Gastrocnemius medialis (tissue), 4 donors: ENCODE measurements around the gene ARV1. TPM values are rescaled to one million over a fixed set of nuclear protein-coding genes. Genes with fewer than 3 reads are reported as not detected.

ENCODE experiments used
- ATAC-seq, 2 donors: fragments of 150-250 bp; one replicate each; pipeline ENCODE4 v1.9.1; 2016
- DNase-seq, 2 donors: peaks; one replicate each; pipeline ENCODE4 v3.0.0-alpha.2; 2019
- H3K27ac ChIP-seq, 4 donors: fragments of 200-600 bp; sonication (generic); 1 replicate in 1 of 4; 2 replicates in 3 of 4; pipeline ENCODE4 v1.5.1; 2016 to 2018; ENCODE audit warnings: mild to moderate bottlenecking in 2 of 4, moderate library complexity in 1 of 4
- H3K27me3 ChIP-seq, 3 donors: fragments of 200-600 bp; sonication (generic) in 2 of 3; 1 replicate in 1 of 3; 2 replicates in 2 of 3; pipeline versions ENCODE4 v1.5.1 to v1.6.0; 2016 to 2019; ENCODE audit warnings: mild to moderate bottlenecking in 1 of 3, moderate library complexity in 1 of 3
- H3K36me3 ChIP-seq, 2 donors: fragments of 200-600 bp; sonication (generic) in 1 of 2; one replicate each; pipeline ENCODE4 v1.5.1; 2017 to 2018
- H3K4me1 ChIP-seq, 2 donors: fragments of 200-600 bp; sonication (generic) in 1 of 2; one replicate each; pipeline ENCODE4 v1.5.1; 2016 to 2017; ENCODE audit warnings: mild to moderate bottlenecking in 2 of 2
- H3K4me3 ChIP-seq, 4 donors: fragments of 200-600 bp; sonication (generic) in 3 of 4; 1 replicate in 1 of 4; 2 replicates in 3 of 4; pipeline ENCODE4 v1.5.1; 2016 to 2019; ENCODE audit warnings: mild to moderate bottlenecking in 2 of 4
- H3K9me3 ChIP-seq, 3 donors: fragments of 200-600 bp; sonication (generic) in 2 of 3; 1 replicate in 1 of 3; 2 replicates in 2 of 3; pipeline ENCODE4 v1.5.1; 2016 to 2019
- POLR2A ChIP-seq, 2 donors: fragments of 450-650 bp; IDR thresholded peaks; one replicate each; pipeline ENCODE4 v1.6.1; 2017; ENCODE audit warnings: antibody characterized with exemption in 2 of 2, mild to moderate bottlenecking in 2 of 2, moderate library complexity in 2 of 2
- in situ Hi-C, 4 donors: fragments of 200-750 bp; cut with MboI; loops; one replicate each; pipeline versions ENCODE4 v1.15.0 to v1.8.0; 2017; ENCODE audit warnings: low sequenced_read_pairs in 4 of 4
- intact Hi-C: fragments of 100-400 bp; cut with DNase I; formaldehyde crosslinking; loops from one replicate; pipeline ENCODE4 v1.15.1; 2023; ENCODE audit warnings: low total_unique reads
- total RNA-seq, 4 donors: library from RNA; depleted of rRNA; stranded (reverse); fragments of >200 nt; gene quantifications; one replicate each; pipeline versions ENCODE4 v1.1.0 to v1.2.3, GENCODE V29; 2016
- TF ChIP-seq, protein P1 (sequence below), 5 experiments: fragments of 450-650 bp in 3 of 5; fragments of 200-600 bp in 2 of 5; sonication (generic) in 2 of 5; IDR thresholded peaks in 4 of 5; conservative IDR thresholded peaks in 1 of 5; 1 replicate in 4 of 5; 2 replicates in 1 of 5; pipeline ENCODE4 v1.5.1; 2016 to 2019; ENCODE audit warnings: antibody characterized with exemption in 5 of 5, mild to moderate bottlenecking in 3 of 5, moderate library complexity in 3 of 5

The ARV1 gene
- total RNA-seq, 4 donors from 2014 or later = 7.9 to 21.3 (median 10.5) TPM

DNA sequence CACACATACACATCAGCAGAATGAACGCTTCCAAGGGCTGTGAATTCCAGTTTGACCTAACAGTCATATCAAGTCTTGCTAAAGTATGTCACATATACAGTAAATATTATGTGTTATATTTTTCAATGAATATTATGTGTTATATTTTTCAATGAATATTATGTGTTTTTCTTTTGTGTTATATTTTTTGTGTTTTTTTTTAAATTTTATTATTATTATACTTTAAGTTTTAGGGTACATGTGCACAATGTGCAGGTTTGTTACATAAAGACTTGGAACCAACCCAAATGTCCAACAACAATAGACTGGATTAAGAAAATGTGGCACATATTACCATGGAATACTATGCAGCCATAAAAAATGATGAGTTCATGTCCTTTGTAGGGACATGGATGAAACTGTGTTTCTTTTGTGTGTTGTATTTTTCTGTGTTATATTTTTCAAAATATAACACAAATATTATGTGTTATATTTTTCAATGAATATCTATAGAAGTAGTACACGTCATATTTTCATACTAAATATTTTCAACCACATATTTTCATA lies 35.8 kb upstream of the ARV1 start:
- DNase-seq = no peak
- TF ChIP-seq, protein P1, sequence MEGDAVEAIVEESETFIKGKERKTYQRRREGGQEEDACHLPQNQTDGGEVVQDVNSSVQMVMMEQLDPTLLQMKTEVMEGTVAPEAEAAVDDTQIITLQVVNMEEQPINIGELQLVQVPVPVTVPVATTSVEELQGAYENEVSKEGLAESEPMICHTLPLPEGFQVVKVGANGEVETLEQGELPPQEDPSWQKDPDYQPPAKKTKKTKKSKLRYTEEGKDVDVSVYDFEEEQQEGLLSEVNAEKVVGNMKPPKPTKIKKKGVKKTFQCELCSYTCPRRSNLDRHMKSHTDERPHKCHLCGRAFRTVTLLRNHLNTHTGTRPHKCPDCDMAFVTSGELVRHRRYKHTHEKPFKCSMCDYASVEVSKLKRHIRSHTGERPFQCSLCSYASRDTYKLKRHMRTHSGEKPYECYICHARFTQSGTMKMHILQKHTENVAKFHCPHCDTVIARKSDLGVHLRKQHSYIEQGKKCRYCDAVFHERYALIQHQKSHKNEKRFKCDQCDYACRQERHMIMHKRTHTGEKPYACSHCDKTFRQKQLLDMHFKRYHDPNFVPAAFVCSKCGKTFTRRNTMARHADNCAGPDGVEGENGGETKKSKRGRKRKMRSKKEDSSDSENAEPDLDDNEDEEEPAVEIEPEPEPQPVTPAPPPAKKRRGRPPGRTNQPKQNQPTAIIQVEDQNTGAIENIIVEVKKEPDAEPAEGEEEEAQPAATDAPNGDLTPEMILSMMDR (IDR thresholded peaks at IDR 0.05 in 4 of 5, conservative IDR thresholded peaks at IDR 0.05 in 1 of 5) = no peak
- TF ChIP-seq POLR2A (IDR thresholded peaks at IDR 0.05) = no peak
- ATAC-seq = no peak
- Histone ChIP-seq H3K27ac (no peak overlapping the region), H3K4me1 (peaks cover 0 to 14% of the 10 kb centered on the region in 2 donors), H3K36me3 (peaks cover 0 to 6% of the 10 kb centered on the region in 2 donors), H3K9me3 (no peaks in the 10 kb centered on the region), H3K27me3 (no peaks in the 10 kb centered on the region), H3K4me3 (no peak overlapping the region)
- in situ Hi-C loops = loop anchor here in 1 of 4 donors (25.0 kb wide), 1 partner anchor 269 kb away; no protein-coding TSS in a partner anchor
- intact Hi-C loops = no loop called here

GRCh38 chr1:230948301-230948700 lies 30.6 kb upstream of the ARV1 start:
- H3K4me3 ChIP-seq = no peak overlapping the region
- TF ChIP-seq, protein P1 (IDR thresholded peaks at IDR 0.05 in 4 of 5, conservative IDR thresholded peaks at IDR 0.05 in 1 of 5) = no peak
- no peak for TF ChIP-seq POLR2A (IDR thresholded peaks at IDR 0.05)
- in situ Hi-C loops (loop anchor here in 1 of 4 donors (25.0 kb wide), 1 partner anchor 264 kb away; no protein-coding TSS in a partner anchor), intact Hi-C loops (no loop called here)
- ATAC-seq = no peak
- no peak for DNase-seq
- peaks cover 0 to 3% of the 10 kb centered on the region in 2 donors for H3K4me1 ChIP-seq
- H3K27me3 ChIP-seq = no peaks in the 10 kb centered on the region
- no peak overlapping the region for H3K27ac ChIP-seq
- H3K36me3 ChIP-seq = peaks cover 0 to 3% of the 10 kb centered on the region in 2 donors
- no peaks in the 10 kb centered on the region for H3K9me3 ChIP-seq

DNA sequence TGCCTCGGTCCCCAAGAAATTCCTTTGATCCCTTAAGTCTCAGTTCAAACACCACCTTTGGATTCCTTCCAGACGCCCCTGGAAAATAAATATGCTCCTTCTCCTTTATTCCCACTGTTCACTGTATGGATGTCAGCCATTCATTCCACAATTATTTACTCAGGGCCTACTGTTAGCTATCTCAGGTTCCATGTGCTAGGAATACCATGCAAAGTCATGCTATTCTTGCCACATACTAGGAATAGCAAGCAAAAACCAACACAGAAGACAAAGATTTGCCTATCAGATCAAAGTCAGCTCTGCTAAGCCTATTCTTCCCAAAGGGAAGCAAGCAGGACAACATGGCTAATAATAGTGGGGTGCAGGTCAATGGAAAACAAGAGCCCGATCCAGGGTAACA lies 30.0 kb upstream of the ARV1 start:
- ATAC-seq = no peak
- H3K4me1 ChIP-seq = peaks cover 0 to 3% of the 10 kb centered on the region in 2 donors
- no peak for TF ChIP-seq POLR2A (IDR thresholded peaks at IDR 0.05)
- TF ChIP-seq, protein P1 (IDR thresholded peaks at IDR 0.05 in 4 of 5, conservative IDR thresholded peaks at IDR 0.05 in 1 of 5) = no peak
- DNase-seq = no peak
- H3K9me3 ChIP-seq = no peaks in the 10 kb centered on the region
- peaks cover 0 to 5% of the 10 kb centered on the region in 2 donors for H3K36me3 ChIP-seq
- H3K4me3 ChIP-seq = no peak overlapping the region
- intact Hi-C loops (no loop called here), in situ Hi-C loops (loop anchor here in 1 of 4 donors (25.0 kb wide), 1 partner anchor 263 kb away; no protein-coding TSS in a partner anchor)
- no peak overlapping the region for H3K27ac ChIP-seq
- H3K27me3 ChIP-seq = no peaks in the 10 kb centered on the region

GRCh38 chr1:230950404-230950803 lies 28.5 kb upstream of the ARV1 start:
- Histone ChIP-seq H3K9me3 (no peaks in the 10 kb centered on the region), H3K27me3 (no peaks in the 10 kb centered on the region), H3K4me1 (peaks cover 0 to 3% of the 10 kb centered on the region in 2 donors), H3K27ac (no peak overlapping the region), H3K36me3 (peaks cover 0 to 9% of the 10 kb centered on the region in 2 donors), H3K4me3 (no peak overlapping the region)
- DNase-seq (no peak), ATAC-seq (no peak)
- in situ Hi-C loops = no loop called here
- no peak for TF ChIP-seq POLR2A (IDR thresholded peaks at IDR 0.05)
- TF ChIP-seq, protein P1 (IDR thresholded peaks at IDR 0.05 in 4 of 5, conservative IDR thresholded peaks at IDR 0.05 in 1 of 5) = no peak
- intact Hi-C loops = no loop called here
